HG02610 (cell line): Measurements from ENCODE around the gene IL4I1.

Experiments
- ATAC-seq: cut with Tn5 transposase; IDR thresholded peaks from one replicate; pipeline ENCODE4 v1.9.1; 2021; ENCODE audit warnings: mild to moderate bottlenecking, moderate library complexity; ENCODE audit not compliant: unreplicated experiment

The IL4I1 gene

DNA sequence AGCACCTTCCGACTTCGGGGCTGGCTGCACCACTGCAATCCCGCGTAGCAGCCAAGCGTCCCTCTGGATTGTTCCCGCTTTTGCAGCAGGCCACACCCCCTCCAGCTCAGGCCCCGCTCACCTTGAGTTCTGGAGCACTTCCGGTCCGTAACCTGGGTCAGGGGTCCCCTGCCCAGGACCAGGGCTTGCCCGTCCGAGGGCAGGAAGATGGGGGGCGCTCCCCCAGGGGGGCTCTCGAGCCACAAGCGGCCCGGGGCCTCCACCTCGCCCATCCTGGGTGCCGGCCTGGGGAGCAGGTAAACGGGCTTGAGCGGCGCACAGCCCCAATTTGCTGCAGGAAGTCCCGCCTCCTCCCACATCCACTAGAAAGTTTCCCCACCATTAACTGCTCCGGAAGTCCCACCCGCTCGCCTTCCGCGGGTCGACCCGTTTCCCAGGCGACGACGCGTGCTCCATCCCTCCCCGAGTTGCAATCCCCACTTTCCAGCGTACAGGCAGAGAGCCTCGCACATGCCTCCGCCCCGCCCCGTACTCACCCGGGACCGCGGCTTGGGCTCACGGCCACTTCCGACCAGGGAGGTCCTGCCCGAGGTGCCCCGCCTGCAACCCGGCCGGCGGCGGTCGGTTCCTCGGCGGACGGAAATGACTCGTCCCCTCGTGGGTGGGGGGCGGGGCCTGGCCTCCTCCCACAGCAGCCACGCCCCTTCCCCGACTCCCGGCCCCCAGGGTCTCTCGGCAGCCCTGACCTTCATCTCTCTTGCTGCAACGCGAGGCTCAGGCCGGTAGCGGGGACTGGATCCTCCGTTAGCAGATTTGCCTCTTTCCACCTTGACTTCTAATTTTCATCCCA lies 29.5 kb downstream of the IL4I1 start, which contains the start of gene PNKP:
PNKP (minus strand) TSS at position 644 of the 850 bp plus-strand sequence; CDS start at position 272, 372 bp downstream.
- ATAC-seq: peak; percentile 35

DNA sequence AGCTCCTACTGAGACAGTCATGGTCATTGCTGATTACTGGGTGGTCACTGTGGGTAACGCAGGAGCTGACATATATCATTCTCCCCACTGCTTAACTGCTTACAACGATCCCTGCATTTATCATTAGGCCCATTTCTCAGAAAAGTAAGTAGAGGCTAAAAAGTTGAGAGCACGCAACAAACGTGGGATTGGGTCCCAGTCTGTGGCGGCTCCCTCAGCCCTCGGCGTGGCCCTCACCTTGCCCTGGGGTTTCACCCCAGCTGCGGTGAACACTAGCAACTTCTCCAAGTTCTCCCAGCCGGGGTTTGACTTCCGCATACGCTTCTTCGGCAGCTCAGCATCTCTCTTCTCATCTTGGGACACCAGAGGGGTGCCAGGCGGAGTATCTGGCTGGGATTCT lies 31.8 kb downstream of the IL4I1 start:
- ATAC-seq: no peak

DNA sequence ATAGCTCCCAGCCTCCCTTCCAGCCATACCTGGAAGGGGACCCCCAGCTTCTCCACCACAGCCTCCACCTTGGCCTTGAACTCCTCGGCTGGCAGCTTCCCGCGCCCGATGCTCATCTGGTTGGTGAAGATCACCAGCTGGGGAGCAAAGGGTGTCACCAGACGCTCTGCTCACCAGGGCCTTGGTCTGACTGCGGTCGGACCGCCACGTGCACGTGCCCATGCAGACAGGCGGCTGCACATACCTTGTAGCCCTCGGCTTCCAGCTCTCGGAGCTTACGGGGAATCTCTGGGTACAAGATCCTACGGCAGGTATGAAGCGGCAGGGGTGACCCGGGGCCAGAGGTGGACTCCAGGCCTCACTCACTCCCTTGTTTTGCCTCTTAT lies 32.8 kb downstream of the IL4I1 start:
- ATAC-seq: no peak

DNA sequence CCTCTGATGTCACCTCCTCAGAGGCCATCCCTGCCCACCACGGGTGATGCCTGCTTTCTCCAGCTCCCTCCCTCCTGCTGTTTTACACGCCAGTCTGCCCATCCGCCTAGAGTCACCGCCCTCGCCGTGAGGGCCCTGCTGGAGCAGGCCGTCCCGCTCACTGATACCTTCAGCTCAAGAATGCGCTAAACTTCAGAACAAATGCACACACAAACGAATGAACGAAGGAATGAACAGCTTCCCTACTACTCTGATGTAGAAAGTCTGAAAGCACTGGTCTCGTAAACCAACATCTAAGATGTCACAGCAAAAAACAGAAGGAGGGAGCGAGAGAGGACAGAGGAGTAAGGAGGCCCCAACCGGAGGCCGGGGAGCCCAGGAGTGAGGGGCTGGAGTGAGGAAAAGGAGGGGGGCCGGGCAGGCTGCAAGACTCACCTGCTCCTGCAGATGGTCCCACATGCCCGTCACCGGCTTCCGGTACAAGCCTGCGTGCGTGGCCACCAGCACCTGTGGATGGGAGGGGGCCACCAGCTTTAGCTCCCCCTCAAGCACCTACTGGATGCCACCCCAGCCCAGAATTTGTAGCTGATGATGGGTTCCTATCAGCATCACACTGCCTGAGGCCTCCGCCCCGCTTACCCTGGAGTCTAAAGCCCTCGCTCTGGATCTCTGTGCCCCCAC lies 33.3 kb downstream of the IL4I1 start:
- no peak for ATAC-seq

DNA sequence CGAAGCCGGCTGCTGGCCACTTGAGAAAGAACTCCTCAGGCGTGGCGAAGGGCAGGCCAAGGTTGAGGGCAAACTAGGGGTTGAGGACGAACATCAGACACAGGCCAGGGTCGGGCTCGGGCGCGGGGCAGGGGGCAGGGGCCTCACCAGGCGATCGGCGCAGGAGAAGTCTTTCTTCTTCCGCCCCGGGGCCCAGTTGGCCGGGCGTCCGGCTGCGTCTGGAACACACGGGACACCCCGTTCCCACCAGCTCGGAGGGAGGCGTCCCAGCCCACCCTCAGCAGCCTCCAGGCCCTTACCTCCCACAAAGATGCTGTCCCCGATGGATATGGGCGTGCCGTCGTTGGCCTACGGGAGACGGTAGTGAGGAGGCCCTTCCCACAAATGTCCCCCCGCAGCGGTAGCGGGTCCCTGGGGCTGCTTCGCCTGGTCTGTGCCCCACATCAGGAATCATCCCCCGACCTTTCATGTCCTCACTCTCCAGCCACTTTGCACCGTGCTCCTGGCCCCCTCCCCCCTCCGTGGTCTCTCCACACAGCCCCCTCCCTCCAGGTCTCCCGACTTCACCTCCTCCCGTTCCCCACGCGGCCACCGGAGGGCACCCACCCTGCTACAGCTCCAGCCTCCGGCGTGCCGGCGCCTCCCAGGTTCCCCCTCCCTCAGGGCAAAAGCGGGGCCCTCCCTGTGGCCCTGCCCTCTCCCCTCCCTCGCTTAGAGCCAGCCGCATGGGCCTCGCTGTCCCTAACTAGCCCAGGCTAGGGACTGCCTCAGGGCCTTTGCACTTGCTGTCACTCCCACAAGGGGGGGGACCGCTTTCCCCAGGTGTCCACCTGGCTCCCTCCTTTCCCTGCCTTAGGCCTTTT lies 34.1 kb downstream of the IL4I1 start:
- no peak for ATAC-seq

DNA sequence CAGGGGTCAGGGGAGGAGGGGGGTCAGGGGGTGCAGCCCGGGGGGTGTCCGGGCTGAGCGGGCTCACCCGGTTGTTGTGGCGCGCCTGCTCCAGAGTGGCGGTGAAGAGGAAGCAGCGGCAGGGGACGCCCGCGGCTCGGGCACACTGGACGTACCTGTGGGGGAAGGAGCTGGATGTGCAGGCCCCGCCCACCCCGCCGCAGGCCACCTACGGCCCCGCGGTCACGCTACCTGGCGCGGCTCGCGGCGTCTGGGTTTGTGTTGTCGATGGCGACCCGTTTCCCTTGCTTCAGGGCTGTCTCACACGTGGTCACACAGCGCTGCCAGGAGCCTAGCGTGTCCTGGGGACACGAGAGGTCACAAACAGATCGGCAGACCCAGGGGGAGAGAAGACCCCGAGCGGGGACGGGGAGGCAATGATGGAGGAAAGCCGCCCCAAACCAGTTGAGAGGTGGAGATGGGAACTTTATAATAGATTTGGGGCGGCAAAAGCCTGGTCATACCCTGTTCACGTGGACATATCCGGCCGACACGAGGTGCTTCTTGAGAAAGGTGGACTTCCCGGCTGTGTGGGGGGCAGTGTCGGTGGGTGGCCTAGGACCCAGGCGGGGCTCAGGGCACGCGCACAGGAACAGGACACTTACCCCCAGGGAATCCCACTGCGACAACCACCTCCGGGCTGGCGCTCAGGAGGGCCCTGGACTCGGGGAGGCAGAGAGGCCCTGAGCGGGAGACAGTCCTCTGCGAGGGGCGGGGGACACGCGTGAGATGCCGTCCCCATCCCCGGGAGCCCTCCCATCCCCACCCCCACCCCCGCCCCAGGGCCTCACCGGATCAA lies 34.9 kb downstream of the IL4I1 start:
- no peak for ATAC-seq

DNA sequence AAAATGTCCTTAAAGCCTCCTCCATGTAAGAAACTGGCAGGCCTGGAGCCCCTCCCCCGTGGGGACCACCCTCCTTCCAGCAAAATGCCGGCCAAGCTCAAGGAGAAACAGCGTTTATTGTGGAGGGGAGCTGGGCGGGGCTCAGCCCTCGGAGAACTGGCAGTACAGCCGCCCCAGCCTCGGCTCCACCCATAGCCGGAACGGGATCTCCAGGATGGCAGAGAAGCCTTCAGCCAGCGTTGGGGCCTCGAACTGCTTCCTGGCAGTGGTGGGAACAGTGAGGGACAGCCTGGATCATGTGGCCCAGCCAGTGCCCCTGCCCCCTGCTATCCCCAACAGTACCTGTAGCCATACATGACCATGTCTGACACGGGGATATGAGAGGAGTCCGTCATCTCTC lies 35.6 kb downstream of the IL4I1 start:
- no peak for ATAC-seq

DNA sequence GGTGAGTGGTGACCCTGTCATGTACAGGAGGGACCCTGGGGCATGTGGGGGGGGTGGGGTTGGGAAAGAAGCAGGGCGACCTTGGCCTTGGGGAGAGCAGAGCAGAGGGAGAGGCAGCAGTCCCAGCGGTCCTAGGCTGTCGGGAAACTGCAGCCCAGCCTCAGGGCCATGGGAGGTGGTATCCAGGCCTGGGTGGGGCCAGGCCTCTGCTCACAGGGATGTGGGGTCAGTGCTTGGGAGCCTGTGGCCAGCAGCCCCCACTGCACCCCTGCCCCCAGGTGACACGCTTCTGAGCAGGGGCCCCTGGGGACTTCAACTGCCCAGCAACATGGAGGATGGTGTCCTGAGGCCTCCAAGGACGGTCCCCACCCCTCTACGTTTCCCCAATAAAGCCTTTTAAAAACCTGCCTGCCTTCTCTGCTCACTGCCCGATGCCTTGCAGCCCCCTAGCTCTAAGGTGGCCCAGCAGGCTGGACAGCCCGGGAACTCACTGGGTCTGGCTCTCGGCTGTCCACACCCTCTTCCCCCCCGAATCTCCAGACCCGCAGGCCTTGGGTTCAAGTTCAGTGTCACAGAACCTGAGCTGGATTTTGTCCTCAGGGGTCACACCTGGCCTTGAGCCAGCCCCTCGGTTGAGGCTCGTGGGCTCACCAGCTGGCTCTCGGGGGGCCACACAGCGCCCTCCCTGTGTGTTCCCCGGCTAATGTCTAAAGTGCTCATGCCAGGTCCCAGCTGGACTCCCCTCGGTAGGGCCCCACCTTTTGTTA lies 36.2 kb downstream of the IL4I1 start:
- no peak for ATAC-seq

DNA sequence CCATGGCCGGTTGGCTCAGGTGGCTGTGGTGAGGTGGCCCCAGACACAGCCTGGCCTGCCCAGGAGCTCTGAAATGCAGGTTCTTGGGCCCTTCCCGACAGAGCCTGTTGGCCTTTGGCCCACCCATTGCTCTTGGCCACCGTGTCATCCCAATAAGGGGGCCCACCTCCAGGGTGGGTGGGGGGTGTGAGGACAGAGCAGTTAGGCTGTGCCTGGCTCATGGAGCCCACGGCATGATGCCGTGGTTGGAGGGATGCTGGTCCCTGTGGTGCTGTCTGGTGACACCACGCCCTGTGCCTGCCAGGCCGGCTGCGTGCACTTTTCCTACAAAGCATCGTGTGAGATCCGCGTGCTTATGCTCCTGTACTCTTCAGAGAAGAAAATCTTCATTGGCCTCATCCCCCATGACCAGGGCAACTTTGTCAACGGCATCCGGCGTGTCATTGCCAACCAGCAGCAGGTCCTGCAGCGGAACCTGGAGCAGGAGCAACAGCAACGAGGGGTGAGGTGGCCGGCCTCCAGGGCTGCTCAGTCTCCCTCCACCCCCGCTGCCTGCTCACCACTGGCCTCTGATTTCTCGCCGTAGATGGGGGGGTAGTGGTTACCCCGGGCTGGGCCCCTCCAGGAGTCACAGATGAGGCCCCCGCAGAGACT lies 36.9 kb downstream of the IL4I1 start:
- no peak for ATAC-seq

DNA sequence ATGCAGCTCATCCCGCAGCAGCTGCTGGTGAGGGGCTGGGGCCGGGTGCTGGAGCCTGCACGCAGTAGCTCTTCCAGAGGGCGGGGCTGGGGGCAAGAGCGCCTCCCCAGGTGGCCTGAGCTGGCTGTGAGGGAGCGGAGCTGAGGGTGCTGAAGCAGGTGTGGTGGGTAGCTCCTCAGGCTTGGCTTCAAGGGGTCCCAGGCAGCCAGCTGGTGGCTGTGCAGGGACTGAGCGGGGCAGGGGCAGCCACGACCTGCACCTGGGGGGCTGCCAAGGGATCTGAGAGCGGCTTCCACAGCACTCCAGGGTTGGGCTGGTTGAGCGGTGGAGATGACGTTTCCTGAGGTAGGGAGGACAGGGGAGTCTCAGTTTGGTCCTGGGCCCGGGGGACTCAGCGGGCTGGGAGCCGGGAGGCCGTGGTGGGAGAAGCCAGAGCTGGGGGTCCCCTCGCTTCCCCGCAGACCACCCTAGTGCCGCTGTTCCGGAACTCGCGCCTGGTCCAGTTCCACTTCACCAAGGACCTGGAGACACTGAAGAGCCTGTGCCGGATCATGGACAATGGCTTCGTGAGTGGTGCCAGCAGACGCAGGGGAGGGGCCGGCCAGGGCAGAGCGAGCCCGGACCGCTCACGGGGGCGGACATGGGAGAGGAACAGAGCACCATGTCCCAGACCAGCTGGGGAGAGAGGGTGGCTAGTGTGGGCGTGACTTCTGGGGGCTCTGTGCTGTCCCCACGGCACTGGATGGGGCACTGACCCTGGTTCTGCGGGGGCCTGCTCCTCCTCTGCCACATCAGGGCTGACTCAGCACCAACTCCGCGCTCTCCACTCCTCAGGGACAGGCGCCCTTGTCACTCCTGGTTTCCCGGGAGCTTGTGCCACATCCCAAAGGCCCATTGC lies 38.4 kb downstream of the IL4I1 start:
- no peak for ATAC-seq

DNA sequence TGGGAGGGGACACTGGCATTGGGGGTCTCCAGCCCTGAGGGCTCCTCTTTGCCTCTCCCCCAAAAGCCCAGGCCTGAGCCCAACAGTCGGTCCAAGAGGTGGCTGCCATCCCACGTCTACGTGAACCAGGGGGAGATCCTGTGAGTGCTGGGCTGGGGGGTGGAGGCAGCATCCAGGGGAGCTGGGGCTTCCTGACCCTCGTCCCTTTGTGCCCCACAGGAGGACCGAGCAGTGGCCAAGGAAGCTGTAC lies 38.9 kb downstream of the IL4I1 start:
- no peak for ATAC-seq

DNA sequence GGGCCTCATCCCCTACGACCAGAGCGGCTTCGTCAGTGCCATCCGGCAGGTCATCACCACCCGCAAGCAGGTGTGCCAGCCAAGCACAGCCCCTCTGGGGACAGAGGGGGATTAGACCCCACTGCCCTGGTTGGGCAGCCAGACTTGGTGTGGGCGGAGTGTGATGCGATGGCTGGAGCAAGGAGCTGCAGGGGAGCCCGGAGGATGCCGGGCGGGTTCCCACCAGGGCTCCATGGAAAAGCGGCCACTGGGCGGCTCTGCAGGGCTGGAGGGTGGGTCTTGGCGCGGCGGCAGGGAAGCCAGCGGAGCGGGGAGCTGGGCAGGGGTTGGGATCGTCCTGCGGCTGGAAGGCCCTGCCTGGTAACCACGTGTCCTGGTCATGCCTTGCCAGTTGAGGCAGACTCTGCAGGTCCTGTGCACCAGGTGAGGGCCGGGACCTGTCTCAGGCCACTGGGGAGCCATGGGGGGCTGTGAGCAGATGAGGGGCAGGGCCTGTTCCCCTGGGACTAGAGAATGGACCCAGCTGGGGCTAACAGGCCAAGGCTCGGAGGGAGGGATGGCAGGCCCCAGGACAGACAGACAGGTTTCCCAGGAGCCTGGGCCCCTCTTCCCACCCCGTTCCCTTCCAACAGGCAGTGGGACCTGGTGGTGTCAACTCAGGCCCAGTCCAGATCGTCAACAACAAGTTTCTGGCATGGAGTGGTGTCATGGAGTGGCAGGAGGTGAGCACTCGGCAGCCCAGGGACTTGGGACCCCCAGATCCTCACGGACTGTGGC lies 39.4 kb downstream of the IL4I1 start:
- ATAC-seq: no peak

DNA sequence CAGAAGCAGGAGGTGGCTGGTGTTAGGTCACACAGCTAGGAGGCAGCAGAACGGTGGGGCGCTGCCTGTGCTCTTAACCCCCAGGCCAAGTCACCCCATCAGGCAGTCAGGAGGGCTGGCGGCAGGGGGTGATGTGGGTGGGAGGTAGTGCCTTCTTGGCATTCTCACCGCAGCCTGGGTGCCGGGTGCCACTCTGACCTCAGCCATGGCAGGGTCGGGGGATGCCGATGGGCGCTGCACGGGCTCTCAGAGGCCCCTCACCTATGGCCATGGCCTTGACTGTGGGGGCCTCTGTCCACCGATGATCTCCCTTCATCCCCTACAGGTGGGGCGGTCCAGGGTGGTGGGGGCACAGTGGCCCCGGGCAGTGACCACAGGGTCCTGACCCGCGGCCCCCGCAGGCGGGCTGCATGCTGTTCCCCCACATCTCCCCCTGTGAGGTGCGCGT lies 40.1 kb downstream of the IL4I1 start:
- ATAC-seq: no peak

DNA sequence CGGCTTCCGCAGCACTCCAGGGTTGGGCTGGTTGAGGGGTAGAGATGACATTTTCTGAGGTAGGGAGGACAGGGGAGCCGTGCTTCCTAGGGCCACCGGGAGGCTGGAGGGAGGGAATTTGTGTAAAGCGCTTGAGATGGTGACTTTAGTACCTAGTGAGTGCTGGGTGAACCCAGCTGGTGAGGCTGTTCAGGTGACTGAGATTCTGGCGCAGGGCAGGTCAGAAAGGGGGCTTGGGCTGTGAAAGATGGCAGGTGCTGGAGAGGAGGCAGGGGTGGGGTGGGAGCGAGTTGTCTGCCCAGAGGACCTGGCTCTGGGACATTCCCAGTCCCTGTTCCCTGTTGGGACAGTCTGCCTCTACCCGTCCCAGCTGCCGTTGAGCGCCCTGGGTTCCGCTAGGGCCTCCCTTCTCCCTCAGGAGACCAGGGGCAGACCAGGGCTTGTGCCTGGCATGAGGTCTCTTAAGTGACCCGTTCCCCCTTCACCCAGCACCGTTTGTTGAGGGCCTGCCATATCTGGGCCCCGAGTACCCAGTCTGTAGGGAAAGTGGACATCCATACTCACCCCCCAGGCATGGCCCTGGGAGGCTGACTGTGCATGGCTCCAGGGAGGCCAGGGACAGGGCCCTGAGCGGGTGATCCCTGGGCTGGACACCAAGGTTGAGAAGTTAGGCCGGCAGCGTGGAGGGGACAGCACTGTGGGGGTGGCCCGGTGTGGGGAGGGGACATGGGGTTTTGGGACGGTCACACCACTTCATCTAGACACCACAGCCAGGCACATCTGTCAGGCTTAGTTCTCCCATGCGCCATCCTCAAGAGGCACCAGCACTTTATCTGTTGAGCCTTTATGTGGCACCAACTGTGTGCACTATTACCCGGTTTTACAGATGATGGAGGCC lies 40.8 kb downstream of the IL4I1 start:
- no peak for ATAC-seq

DNA sequence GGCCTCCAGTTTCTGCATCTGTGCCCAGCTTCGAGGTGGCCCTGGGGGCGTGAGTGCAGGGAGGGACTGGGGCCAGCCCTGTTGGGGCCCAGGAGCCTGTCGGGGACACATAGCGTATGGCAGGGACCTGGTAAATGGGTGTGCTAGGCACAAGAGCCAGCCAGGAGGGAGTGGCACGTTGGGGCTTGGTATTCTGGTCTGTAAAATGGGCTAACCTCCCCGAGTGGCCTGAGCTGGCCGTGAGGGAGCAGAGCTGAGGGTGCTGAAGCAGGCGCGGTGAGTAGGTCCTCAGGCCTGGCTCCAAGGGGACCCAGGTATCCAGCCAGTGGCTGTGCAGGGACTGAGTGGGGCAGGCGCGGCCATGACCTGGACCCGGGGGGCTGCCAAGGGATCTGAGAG lies 41.4 kb downstream of the IL4I1 start:
- no peak for ATAC-seq

DNA sequence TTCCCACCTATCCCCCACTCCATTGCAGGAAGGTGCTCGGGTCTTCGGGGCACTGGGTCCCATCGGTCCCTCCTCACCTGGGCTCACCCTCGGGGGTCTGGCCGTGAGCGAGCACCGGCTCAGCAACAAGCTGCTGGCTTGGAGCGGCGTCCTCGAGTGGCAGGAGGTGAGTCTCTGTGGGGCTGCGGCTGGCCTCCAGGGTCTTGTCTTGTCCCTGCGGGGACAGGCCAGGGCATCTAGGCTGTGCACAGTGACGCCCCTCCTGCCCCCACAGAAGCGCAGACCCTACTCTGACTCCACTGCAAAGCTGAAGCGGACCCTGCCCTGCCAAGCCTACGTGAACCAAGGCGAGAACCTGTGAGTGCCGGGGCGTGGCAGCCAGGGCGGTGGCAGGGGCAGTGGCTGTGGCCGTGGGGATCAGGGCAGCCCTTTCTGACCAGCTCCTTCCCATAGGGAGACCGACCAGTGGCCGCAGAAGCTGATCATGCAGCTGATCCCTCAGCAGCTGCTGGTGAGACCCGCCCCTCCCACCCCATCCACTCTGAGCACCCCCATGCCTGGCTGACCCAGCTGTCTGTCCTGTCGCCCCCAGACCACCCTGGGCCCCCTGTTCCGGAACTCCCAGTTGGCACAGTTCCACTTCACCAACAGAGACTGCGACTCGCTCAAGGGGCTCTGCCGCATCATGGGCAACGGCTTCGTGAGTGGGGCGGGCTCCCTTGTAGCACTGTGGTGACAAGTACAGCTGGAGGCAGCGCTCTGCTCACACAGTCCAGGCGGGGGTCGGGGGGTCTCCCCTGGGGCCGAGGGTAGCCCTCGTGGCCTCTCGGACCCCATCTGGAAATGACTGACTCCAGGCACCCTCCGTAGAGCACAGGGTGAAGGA lies 42.1 kb downstream of the IL4I1 start:
- no peak for ATAC-seq
